ENCODE results near the gene CT45A2.
"Not testable (repeated sequence)": the region's sequence is repeated elsewhere in the genome, so short reads cannot be mapped to it uniquely, and the experiment has no call there.

Gene CT45A2

GRCh38 chrX:135819912-135820311, at the start of gene CT45A2:
Gene CT45A2 (minus strand): TSS chrX:135820012. CDS start chrX:135816265, 3,747 bp downstream.
- not testable (repeated sequence) for DNase-seq

GRCh38 chrX:135854438-135854837, 34.6 kb upstream of the CT45A2 start, which contains the start of gene CT45A8:
Gene CT45A8 (minus strand): TSS chrX:135854538. CDS start chrX:135850783, 3,755 bp downstream.
- not testable (repeated sequence) for DNase-seq

GRCh38 chrX:135837180-135837579, 17.4 kb upstream of the CT45A2 start, which contains the start of gene CT45A7:
Gene CT45A7 (minus strand): TSS chrX:135837280. CDS start chrX:135833533, 3,747 bp downstream.
- DNase-seq, result not testable (repeated sequence)

- not testable (repeated sequence) for DNase-seq
Observed at GRCh38 chrX:135802687-135803086, 17.1 kb downstream of the CT45A2 start, which contains the start of gene CT45A6. Gene CT45A6 (minus strand): TSS chrX:135802787. CDS start chrX:135798993, 3,794 bp downstream.

- not testable (repeated sequence) for DNase-seq
Observed at GRCh38 chrX:135785403-135785802, 34.4 kb downstream of the CT45A2 start, which contains the start of gene CT45A5. Gene CT45A5 (minus strand): TSS chrX:135785503. CDS start chrX:135781729, 3,774 bp downstream.

GRCh38 chrX:135768091-135768490, 51.7 kb downstream of the CT45A2 start, which contains the start of gene CT45A3:
Gene CT45A3 (minus strand): TSS chrX:135768191. CDS start chrX:135764444, 3,747 bp downstream.
- DNase-seq, result not testable (repeated sequence)
